ENCODE data around the gene TOP1. TPM values are rescaled to one million over a fixed set of nuclear protein-coding genes. Genes with fewer than 3 reads are reported as not detected.

TOP1 gene
- total RNA-seq, 4 donors from 2014 or later: 23.1 to 49.9 (median 31.6) TPM

GRCh38 chr20:41095110-41095969 lies 66.7 kb downstream of the TOP1 start:
- Histone ChIP-seq H3K27ac (no peak overlapping the region), H3K27me3 (no peaks in the 10 kb centered on the region), H3K4me1 (peaks cover 0 to 9% (median 0%) of the 10 kb centered on the region in 3 donors), H3K9me3 (no peaks in the 10 kb centered on the region), H3K36me3 (peaks cover 0 to 87% (median 50%) of the 10 kb centered on the region in 3 donors), H3K4me3 (no peak overlapping the region)
- TF ChIP-seq POLR2A (IDR thresholded peaks at IDR 0.05) (no peak), CTCF (IDR thresholded peaks at IDR 0.05) (peak; percentile 76 to 87 (median 82))
- DNase-seq: no peak
- intact Hi-C loops (cut with DNase I): loop anchor here (5.0 kb wide), 1 partner anchor 128 kb away; no protein-coding TSS in a partner anchor
- 40 to 43% methylated on average over 7 of the region's 7 CpGs for WGBS, 2 donors

DNA sequence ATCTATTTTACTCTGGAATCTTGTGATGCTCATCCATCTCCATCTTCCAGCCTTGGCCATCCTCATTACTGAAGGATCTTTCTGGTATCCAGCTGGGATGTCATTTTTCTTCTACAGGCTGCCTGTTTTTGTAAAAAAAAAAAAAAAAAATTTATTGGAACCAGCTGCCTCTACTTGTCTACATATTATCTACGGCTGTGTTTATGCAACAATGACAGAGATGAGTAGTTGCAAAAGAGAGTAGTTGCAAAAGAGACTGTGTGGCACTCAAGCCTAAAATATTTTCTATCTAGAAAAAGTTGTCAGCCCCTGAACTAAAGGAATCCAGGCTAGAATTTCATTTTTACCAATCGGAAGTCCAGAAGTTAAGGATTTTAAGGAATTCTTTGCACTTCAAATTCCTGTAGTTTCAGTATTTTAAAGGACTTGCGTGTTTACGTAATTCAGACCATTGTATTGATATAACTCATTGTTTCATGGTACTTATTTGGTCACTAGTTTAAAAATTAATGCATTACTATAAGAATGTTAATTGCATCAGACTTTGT lies 70.2 kb downstream of the TOP1 start:
- TF ChIP-seq CTCF (IDR thresholded peaks at IDR 0.05): no peak
- no peak for TF ChIP-seq POLR2A (IDR thresholded peaks at IDR 0.05)
- Histone ChIP-seq H3K27ac (peak overlapping the region in 1 of 4 donors; percentile 36), H3K4me3 (no peak overlapping the region), H3K4me1 (peaks cover 0 to 9% (median 0%) of the 10 kb centered on the region in 3 donors), H3K36me3 (peaks cover 0 to 97% (median 51%) of the 10 kb centered on the region in 3 donors), H3K27me3 (no peaks in the 10 kb centered on the region), H3K9me3 (no peaks in the 10 kb centered on the region)
- DNase-seq: no peak
- intact Hi-C loops (cut with DNase I): loop anchor here (5.0 kb wide), 1 partner anchor 131 kb away; no protein-coding TSS in a partner anchor
- 76 to 79% methylated on average over 4 of the region's 4 CpGs for WGBS, 2 donors

DNA sequence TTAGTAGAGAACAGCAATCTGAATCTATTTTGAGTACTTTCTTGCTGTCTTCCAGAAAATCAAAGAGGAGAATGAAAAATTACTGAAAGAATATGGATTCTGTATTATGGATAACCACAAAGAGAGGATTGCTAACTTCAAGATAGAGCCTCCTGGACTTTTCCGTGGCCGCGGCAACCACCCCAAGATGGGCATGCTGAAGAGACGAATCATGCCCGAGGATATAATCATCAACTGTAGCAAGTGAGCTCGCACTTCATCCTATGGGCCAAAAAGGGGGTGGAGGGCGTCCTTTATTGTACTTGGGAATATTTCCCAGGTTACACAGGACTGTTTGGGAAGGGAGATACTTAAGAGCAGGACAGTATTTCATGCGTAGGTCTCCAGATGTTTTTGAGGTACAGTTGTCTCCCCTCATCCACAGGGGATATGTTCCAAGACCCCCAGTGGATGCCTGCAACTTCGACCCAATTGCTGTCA lies 71.4 kb downstream of the TOP1 start:
- no peak for DNase-seq
- no peaks in the 10 kb centered on the region for H3K27me3 ChIP-seq
- H3K36me3 ChIP-seq: peaks cover 0 to 97% (median 52%) of the 10 kb centered on the region in 3 donors
- H3K27ac ChIP-seq: no peak overlapping the region
- H3K9me3 ChIP-seq: no peaks in the 10 kb centered on the region
- no peak overlapping the region for H3K4me3 ChIP-seq
- no peak for TF ChIP-seq POLR2A (IDR thresholded peaks at IDR 0.05)
- no peak for TF ChIP-seq CTCF (IDR thresholded peaks at IDR 0.05)
- 85 to 91% methylated on average over 9 of the region's 9 CpGs for WGBS, 2 donors
- no peaks in the 10 kb centered on the region for H3K4me1 ChIP-seq
- intact Hi-C loops (cut with DNase I): no loop called here

DNA sequence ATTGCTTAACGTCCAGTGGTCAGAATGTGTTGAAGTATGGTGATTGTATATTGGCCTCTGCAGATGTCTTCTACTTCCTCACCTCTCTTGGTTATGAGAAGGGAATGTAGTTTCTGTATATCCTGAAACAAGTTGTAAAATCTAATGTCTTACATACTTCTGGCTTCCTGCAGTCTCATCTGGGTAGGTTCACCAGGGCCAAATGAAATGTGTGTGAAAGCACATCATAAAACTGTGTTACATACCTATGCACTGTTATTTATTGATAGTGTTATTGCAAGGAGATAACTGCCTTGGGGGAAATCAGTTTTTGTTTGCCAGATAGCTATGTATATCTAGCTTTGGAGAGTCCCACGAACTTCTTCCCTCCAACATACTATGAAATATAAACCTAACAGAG lies 73.0 kb downstream of the TOP1 start:
- no peaks in the 10 kb centered on the region for H3K4me1 ChIP-seq
- no peak for TF ChIP-seq POLR2A (IDR thresholded peaks at IDR 0.05)
- TF ChIP-seq CTCF (IDR thresholded peaks at IDR 0.05): no peak
- intact Hi-C loops (cut with DNase I): no loop called here
- H3K9me3 ChIP-seq: no peaks in the 10 kb centered on the region
- no peak overlapping the region for H3K27ac ChIP-seq
- peaks cover 0 to 99% (median 46%) of the 10 kb centered on the region in 3 donors for H3K36me3 ChIP-seq
- WGBS, 2 donors: 82 to 88% methylated on average over 2 of the region's 2 CpGs
- no peak for DNase-seq
- no peak overlapping the region for H3K4me3 ChIP-seq
- H3K27me3 ChIP-seq: no peaks in the 10 kb centered on the region

DNA sequence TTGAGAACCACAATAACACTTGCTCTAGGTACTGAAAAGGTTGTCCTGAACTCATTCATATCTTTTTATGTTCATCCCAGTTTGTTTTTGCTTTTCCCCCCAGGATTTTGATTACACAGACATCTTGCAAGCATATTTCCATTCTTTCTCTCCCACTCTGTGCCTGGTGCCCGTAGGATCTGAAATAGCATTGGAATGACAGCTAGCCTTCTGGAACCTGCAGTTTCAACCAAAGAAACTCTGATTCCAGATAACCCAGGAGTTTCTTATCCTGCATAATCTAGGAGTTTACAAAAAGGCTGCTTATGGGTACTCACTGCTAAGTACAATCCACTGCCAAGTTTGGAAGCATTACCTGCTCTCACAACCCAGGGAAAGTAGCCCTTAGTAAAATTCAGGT lies 79.9 kb downstream of the TOP1 start:
- intact Hi-C loops (cut with DNase I): no loop called here
- 86 to 88% methylated on average over 1 of the region's 1 CpG for whole genome bisulfite sequencing, 2 donors
- DNase-seq: no peak
- H3K27ac ChIP-seq: no peak overlapping the region
- H3K9me3 ChIP-seq: no peaks in the 10 kb centered on the region
- H3K4me3 ChIP-seq: no peak overlapping the region
- H3K36me3 ChIP-seq: peaks cover 8 to 98% (median 20%) of the 10 kb centered on the region in 3 donors
- no peaks in the 10 kb centered on the region for H3K4me1 ChIP-seq
- TF ChIP-seq CTCF (IDR thresholded peaks at IDR 0.05) (no peak), POLR2A (IDR thresholded peaks at IDR 0.05) (no peak)
- H3K27me3 ChIP-seq: no peaks in the 10 kb centered on the region
